ENCODE measurements around the gene AKT1S1.

DNA sequence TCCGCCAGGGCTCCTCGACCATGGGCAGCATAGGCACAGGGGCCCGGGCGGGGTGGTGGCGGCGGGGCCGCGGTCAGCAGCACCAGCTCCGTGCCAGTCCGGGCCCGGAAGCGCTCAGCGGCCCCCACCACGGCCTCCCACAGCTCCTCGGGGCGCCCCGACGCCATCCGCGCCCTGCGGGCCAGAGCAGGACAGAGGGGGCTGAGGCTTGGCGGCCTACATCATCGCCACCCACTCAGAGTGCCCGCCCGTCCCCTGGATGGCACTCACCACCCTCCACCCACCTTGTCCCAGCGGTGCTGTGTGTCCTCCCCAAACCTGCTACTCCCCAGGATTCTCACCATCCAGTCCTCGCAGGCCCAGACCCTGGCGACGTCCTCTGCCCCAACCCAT, 4.0 kb downstream of the AKT1S1 start:
- TF ChIP-seq CTCF (IDR thresholded peaks at IDR 0.05) (no peak), POLR2A (IDR thresholded peaks at IDR 0.05) (no peak)

All from heart left ventricle (tissue), 13 donors.